ENCODE measurements around the gene SLC25A14. TPM values are rescaled to one million over a fixed set of nuclear protein-coding genes. Genes with fewer than 3 reads are reported as not detected.
A peak's percentile ranks its signal among the peaks of the same experiment; 100 is the strongest.
"Not testable (repeated sequence)": the region's sequence is repeated elsewhere in the genome, so short reads cannot be mapped to it uniquely, and the experiment has no call there.

SLC25A14 gene
- total RNA-seq, 2 experiments from 2014 or later: 11.5 to 13.3 TPM

GRCh38 chrX:130330146-130330545, 9.6 kb upstream of the SLC25A14 start:
- ChIA-PET CTCF (interaction anchor here (0.7 to 1.1 kb wide), 3 partner anchors 243 to 586 kb away, joined by 3 to 4 read pairs (median 4); no protein-coding TSS in a partner anchor), POLR2A (no interaction called here)
- Mint-ChIP-seq H3K9me3 (ENCODE audit: insufficient read depth) (no peaks in the 10 kb centered on the region), H3K36me3 (ENCODE audit: low read depth) (no peaks in the 10 kb centered on the region), H3K27me3 (ENCODE audit: low read depth) (peaks cover 11% of the 10 kb centered on the region), H3K27ac (no peak overlapping the region), H3K4me1 (ENCODE audit: low read depth) (no peaks in the 10 kb centered on the region), H3K4me3 (no peak overlapping the region)
- DNase-seq: no peak
- ATAC-seq: no peak

GRCh38 chrX:130330706-130331105, 9.0 kb upstream of the SLC25A14 start:
- ChIA-PET POLR2A (no interaction called here), CTCF (interaction anchor here (0.9 to 1.1 kb wide), 2 partner anchors 244 to 586 kb away, joined by 4 read pairs; no protein-coding TSS in a partner anchor)
- peaks cover 11% of the 10 kb centered on the region for H3K27me3 Mint-ChIP-seq (ENCODE audit: low read depth)
- no peaks in the 10 kb centered on the region for H3K9me3 Mint-ChIP-seq (ENCODE audit: insufficient read depth)
- no peak overlapping the region for H3K4me3 Mint-ChIP-seq
- DNase-seq: peak; percentile 52
- H3K36me3 Mint-ChIP-seq (ENCODE audit: low read depth): no peaks in the 10 kb centered on the region
- no peak overlapping the region for H3K27ac Mint-ChIP-seq
- no peaks in the 10 kb centered on the region for H3K4me1 Mint-ChIP-seq (ENCODE audit: low read depth)
- peak; percentile 77 for ATAC-seq

GRCh38 chrX:130336531-130336930, 3.2 kb upstream of the SLC25A14 start:
- no peak for ATAC-seq
- Mint-ChIP-seq H3K4me1 (ENCODE audit: low read depth) (peaks cover 20% of the 10 kb centered on the region), H3K27me3 (ENCODE audit: low read depth) (no peaks in the 10 kb centered on the region)

GRCh38 chrX:130338869-130339268, 850 bp upstream of the SLC25A14 start:
- DNase-seq; H3K27me3 Mint-ChIP-seq (ENCODE audit: low read depth); H3K36me3 Mint-ChIP-seq (ENCODE audit: low read depth); H3K9me3 Mint-ChIP-seq (ENCODE audit: insufficient read depth); CTCF ChIA-PET; ATAC-seq: not testable (repeated sequence)
- peak overlapping the region; percentile 97 for H3K27ac Mint-ChIP-seq
- H3K4me3 Mint-ChIP-seq: peak overlapping the region; percentile 90
- H3K4me1 Mint-ChIP-seq (ENCODE audit: low read depth): peaks cover 20% of the 10 kb centered on the region
- POLR2A ChIA-PET: interaction anchor here (0.6 to 1.6 kb wide), 3 partner anchors 15 to 1685 kb away, joined by 3 to 4 read pairs (median 4); partner anchors contain the start of gene ENOX2

More at GRCh38 chrX:130336531-130336930, 3.2 kb upstream of the SLC25A14 start:
- no peaks in the 10 kb centered on the region for H3K36me3 Mint-ChIP-seq (ENCODE audit: low read depth)
- ChIA-PET CTCF (no interaction called here), POLR2A (no interaction called here)
- no peak overlapping the region for H3K27ac Mint-ChIP-seq
- no peaks in the 10 kb centered on the region for H3K9me3 Mint-ChIP-seq (ENCODE audit: insufficient read depth)
- H3K4me3 Mint-ChIP-seq: no peak overlapping the region
- no peak for DNase-seq

GRCh38 chrX:130340271-130340670, 552 bp downstream of the SLC25A14 start:
- ChIA-PET CTCF (no interaction called here), POLR2A (interaction anchor here (0.6 to 1.6 kb wide), 4 partner anchors 8 to 562 kb away, joined by 3 to 5 read pairs (median 4); partner anchors contain the start of genes ENOX2 and ZNF280C)
- no peak for ATAC-seq

GRCh38 chrX:130343411-130343810, 3.7 kb downstream of the SLC25A14 start:
- H3K4me3 Mint-ChIP-seq: no peak overlapping the region
- H3K4me1 Mint-ChIP-seq (ENCODE audit: low read depth): peaks cover 20% of the 10 kb centered on the region
- no peak for ATAC-seq
- no peak overlapping the region for H3K27ac Mint-ChIP-seq
- DNase-seq: no peak
- CTCF ChIA-PET: no interaction called here
- POLR2A ChIA-PET: no interaction called here
- no peaks in the 10 kb centered on the region for H3K27me3 Mint-ChIP-seq (ENCODE audit: low read depth)
- H3K9me3 Mint-ChIP-seq (ENCODE audit: insufficient read depth): no peaks in the 10 kb centered on the region
- peaks cover 4% of the 10 kb centered on the region for H3K36me3 Mint-ChIP-seq (ENCODE audit: low read depth)

More at GRCh38 chrX:130340271-130340670, 552 bp downstream of the SLC25A14 start:
- no peaks in the 10 kb centered on the region for H3K27me3 Mint-ChIP-seq (ENCODE audit: low read depth)
- peaks cover 20% of the 10 kb centered on the region for H3K4me1 Mint-ChIP-seq (ENCODE audit: low read depth)
- DNase-seq: no peak
- peak overlapping the region; percentile 90 for H3K4me3 Mint-ChIP-seq
- H3K36me3 Mint-ChIP-seq (ENCODE audit: low read depth): peaks cover 4% of the 10 kb centered on the region
- H3K27ac Mint-ChIP-seq: peak overlapping the region; percentile 97
- H3K9me3 Mint-ChIP-seq (ENCODE audit: insufficient read depth): no peaks in the 10 kb centered on the region

- DNase-seq: no peak
- H3K27ac Mint-ChIP-seq: no peak overlapping the region
- H3K4me3 Mint-ChIP-seq: no peak overlapping the region
- ChIA-PET CTCF (no interaction called here), POLR2A (no interaction called here)
- ATAC-seq: no peak
- no peaks in the 10 kb centered on the region for H3K4me1 Mint-ChIP-seq (ENCODE audit: low read depth)
- H3K9me3 Mint-ChIP-seq (ENCODE audit: insufficient read depth): no peaks in the 10 kb centered on the region
- no peaks in the 10 kb centered on the region for H3K27me3 Mint-ChIP-seq (ENCODE audit: low read depth)
- H3K36me3 Mint-ChIP-seq (ENCODE audit: low read depth): peaks cover 17% of the 10 kb centered on the region
Measured at GRCh38 chrX:130347321-130347720, 7.6 kb downstream of the SLC25A14 start.

GRCh38 chrX:130351567-130351966, 11.8 kb downstream of the SLC25A14 start:
- H3K4me3 Mint-ChIP-seq: no peak overlapping the region
- ChIA-PET CTCF (no interaction called here), POLR2A (no interaction called here)
- no peak for ATAC-seq
- H3K4me1 Mint-ChIP-seq (ENCODE audit: low read depth): no peaks in the 10 kb centered on the region
- no peak for DNase-seq
- H3K9me3 Mint-ChIP-seq (ENCODE audit: insufficient read depth): no peaks in the 10 kb centered on the region
- no peaks in the 10 kb centered on the region for H3K27me3 Mint-ChIP-seq (ENCODE audit: low read depth)
- H3K27ac Mint-ChIP-seq: no peak overlapping the region
- H3K36me3 Mint-ChIP-seq (ENCODE audit: low read depth): peaks cover 23% of the 10 kb centered on the region

GRCh38 chrX:130352050-130352449, 12.3 kb downstream of the SLC25A14 start:
- peaks cover 26% of the 10 kb centered on the region for H3K36me3 Mint-ChIP-seq (ENCODE audit: low read depth)
- DNase-seq; CTCF ChIA-PET; H3K4me1 Mint-ChIP-seq (ENCODE audit: low read depth); POLR2A ChIA-PET; H3K4me3 Mint-ChIP-seq; H3K27me3 Mint-ChIP-seq (ENCODE audit: low read depth); H3K9me3 Mint-ChIP-seq (ENCODE audit: insufficient read depth); ATAC-seq; H3K27ac Mint-ChIP-seq: not testable (repeated sequence)

GRCh38 chrX:130376077-130376476, 36.4 kb downstream of the SLC25A14 start:
- H3K9me3 Mint-ChIP-seq (ENCODE audit: insufficient read depth): no peaks in the 10 kb centered on the region
- ChIA-PET CTCF (no interaction called here), POLR2A (no interaction called here)
- H3K27ac Mint-ChIP-seq: no peak overlapping the region
- no peaks in the 10 kb centered on the region for H3K4me1 Mint-ChIP-seq (ENCODE audit: low read depth)
- no peaks in the 10 kb centered on the region for H3K27me3 Mint-ChIP-seq (ENCODE audit: low read depth)
- no peak for DNase-seq
- H3K4me3 Mint-ChIP-seq: no peak overlapping the region
- H3K36me3 Mint-ChIP-seq (ENCODE audit: low read depth): peaks cover 2% of the 10 kb centered on the region
- ATAC-seq: no peak

GRCh38 chrX:130378024-130378669, 38.4 kb downstream of the SLC25A14 start:
- no peaks in the 10 kb centered on the region for H3K4me1 Mint-ChIP-seq (ENCODE audit: low read depth)
- peaks cover 3% of the 10 kb centered on the region for H3K27me3 Mint-ChIP-seq (ENCODE audit: low read depth)
- no peak overlapping the region for H3K4me3 Mint-ChIP-seq
- ChIA-PET POLR2A (no interaction called here), CTCF (no interaction called here)
- DNase-seq (no peak), ATAC-seq (no peak)
- no peaks in the 10 kb centered on the region for H3K36me3 Mint-ChIP-seq (ENCODE audit: low read depth)
- no peaks in the 10 kb centered on the region for H3K9me3 Mint-ChIP-seq (ENCODE audit: insufficient read depth)
- H3K27ac Mint-ChIP-seq: no peak overlapping the region

- DNase-seq: no peak
- H3K27me3 Mint-ChIP-seq (ENCODE audit: low read depth): peaks cover 3% of the 10 kb centered on the region
- no peak within 1 kb of the TSS for H3K27ac Mint-ChIP-seq
- ChIA-PET CTCF (no interaction called here), POLR2A (no interaction called here)
- no peaks in the 10 kb centered on the region for H3K36me3 Mint-ChIP-seq (ENCODE audit: low read depth)
- H3K4me3 Mint-ChIP-seq: no peak within 1 kb of the TSS
- no peaks in the 10 kb centered on the region for H3K9me3 Mint-ChIP-seq (ENCODE audit: insufficient read depth)
- ATAC-seq: no peak
- no peaks in the 10 kb centered on the region for H3K4me1 Mint-ChIP-seq (ENCODE audit: low read depth)
Measured at GRCh38 chrX:130385520-130385919, 45.8 kb downstream of the SLC25A14 start, which contains the start of gene GPR119. TSS of gene GPR119 (minus strand) at chrX:130385674. CDS start at chrX:130385447, 227 bp downstream.
